GM12878 (cell line): ENCODE measurements around the gene CACNA2D3. TPM values are rescaled to one million over a fixed set of nuclear protein-coding genes. Genes with fewer than 3 reads are reported as not detected.

Experiments
- ATAC-seq: fragments of 200-7000 bp; cut with Tn5 transposase; 3 replicates; pipeline ENCODE4 v1.9.1; 2020; ENCODE audit warnings: mild to moderate bottlenecking, moderate library complexity
- BruUV-seq: library from RNA; stranded (reverse); fragments of 400-500 nt; replicated peaks from 2 replicates; lab custom pipeline; 2021; lab: Mats Ljungman, UMichigan
- CTCF ChIA-PET: fragments of 300-600 bp; sonication (Branson Sonifier 250); formaldehyde crosslinking; extraction: SDS; loops from one replicate; lab custom pipeline; 2021; ENCODE audit warnings: inconsistent platforms; lab: Yijun Ruan, JAX
- POLR2A ChIA-PET: fragments of 350-600 bp; formaldehyde crosslinking; extraction: SDS; loops from one replicate; lab custom pipeline; 2021; ENCODE audit warnings: inconsistent platforms; lab: Charles Lee
- RAD21 ChIA-PET: fragments of 300-600 bp; sonication (Branson Sonifier 250); formaldehyde crosslinking; loops from one replicate; lab custom pipeline; 2023; ENCODE audit warnings: antibody characterized with exemption; ENCODE audit not compliant: unreplicated experiment; lab: Charles Lee
- SMC1A ChIA-PET: fragments of 300-600 bp; sonication (Branson Sonifier 250); formaldehyde crosslinking; loops from one replicate; lab custom pipeline; 2023; ENCODE audit not compliant: unreplicated experiment, uncharacterized antibody; lab: Charles Lee
- DNase-seq: peaks from one replicate; pipeline ENCODE4 v3.0.0-alpha.2; 2011; ENCODE audit warnings: low read depth, low spot score
- FAIRE-seq: peaks from 3 replicates; lab custom pipeline; 2011; peaks lifted over from hg19 to GRCh38; lab: Jason Lieb, UNC
- H2AFZ ChIP-seq: 2 replicates; pipeline ENCODE4 v1.6.0; 2011; ENCODE audit warnings: low read depth, low read length, control low read depth; ENCODE audit not compliant: control insufficient read depth
- H3K27ac ChIP-seq: 2 replicates; pipeline ENCODE4 v1.5.1; 2011; ENCODE audit warnings: control low read depth; ENCODE audit not compliant: control insufficient read depth, insufficient read depth
- H3K27me3 ChIP-seq, 2 experiments: replicated peaks in 1 of 2; 2 replicates each; pipeline versions ENCODE4 v1.6.0 to v1.6.1; 2011; ENCODE audit warnings: low read length in 1 of 2; ENCODE audit not compliant: control insufficient read depth in 2 of 2, insufficient read depth in 2 of 2
- H3K36me3 ChIP-seq, 2 experiments: 2 replicates each; pipeline ENCODE4 v1.5.1; 2011; ENCODE audit warnings: low read length in 1 of 2; ENCODE audit not compliant: control insufficient read depth in 2 of 2, insufficient read depth in 2 of 2
- H3K4me1 ChIP-seq: 2 replicates; pipeline ENCODE4 v1.6.1; 2011; ENCODE audit warnings: mild to moderate bottlenecking, low read length, moderate library complexity, mixed read lengths; ENCODE audit not compliant: control insufficient read depth, insufficient read depth
- H3K4me2 ChIP-seq: 2 replicates; pipeline ENCODE4 v1.6.0; 2011; ENCODE audit warnings: control low read depth; ENCODE audit not compliant: control insufficient read depth, insufficient read depth
- H3K4me3 ChIP-seq: fragments of 200-600 bp; sonication (generic); 2 replicates; pipeline ENCODE4 v1.5.1; 2016
- H3K79me2 ChIP-seq: 2 replicates; pipeline ENCODE4 v1.6.0; 2011; ENCODE audit warnings: low read length; ENCODE audit not compliant: control insufficient read depth, insufficient read depth
- H3K9ac ChIP-seq: 2 replicates; pipeline ENCODE4 v1.8.0; 2011; ENCODE audit warnings: low read length, control low read depth, mixed read lengths; ENCODE audit not compliant: control insufficient read depth, insufficient read depth
- H3K9me3 ChIP-seq: replicated peaks from 3 replicates; pipeline ENCODE4 v1.5.1; 2011; ENCODE audit warnings: mild to moderate bottlenecking, low read length; ENCODE audit not compliant: control insufficient read depth, insufficient read depth
- H4K20me1 ChIP-seq: 2 replicates; pipeline ENCODE4 v1.6.0; 2011; ENCODE audit not compliant: control insufficient read depth, insufficient read depth
- CHD1 ChIP-seq: IDR thresholded peaks from 2 replicates; pipeline ENCODE4 v1.6.1; 2012; ENCODE audit warnings: low read depth, low read length, improper control_type of control experiment
- ESRRA ChIP-seq: IDR thresholded peaks from 2 replicates; pipeline ENCODE4 v1.6.1; 2012; ENCODE audit warnings: mild to moderate bottlenecking, low read length, improper control_type of control experiment
- NFYA ChIP-seq: IDR thresholded peaks from 2 replicates; pipeline ENCODE4 v1.6.1; 2011; ENCODE audit warnings: low read depth, mild to moderate bottlenecking, low read length, improper control_type of control experiment, borderline replicate concordance
- RELA ChIP-seq: fragments of 450-650 bp; IDR thresholded peaks from 2 replicates; pipeline ENCODE4 v1.8.0; 2014; ENCODE audit warnings: borderline replicate concordance; ENCODE audit not compliant: partially characterized antibody
- YY1 ChIP-seq: IDR thresholded peaks from 2 replicates; pipeline ENCODE4 v1.6.1; 2011; ENCODE audit warnings: low read depth, mild to moderate bottlenecking, low read length
- ZNF207 ChIP-seq: fragments of 450-650 bp; IDR thresholded peaks from 2 replicates; pipeline ENCODE4 v1.6.1; 2014; ENCODE audit warnings: antibody characterized with exemption, mild to moderate bottlenecking, borderline replicate concordance
- WGBS: methylation state at CpG from one replicate; pipeline ENCODE4 v1.1.6; 2016; ENCODE audit warnings: low lambda C conversion rate; ENCODE audit not compliant: insufficient replicate concordance, insufficient coverage; ENCODE audit errors: missing lambda C conversion rate; 5-methylcytosine and 5-hydroxymethylcytosine counted together
- in situ Hi-C: fragments of 300-500 bp; cut with MboI; formaldehyde crosslinking; loops from 9 replicates; pipeline ENCODE4 v1.14.3; 2018; ENCODE audit warnings: mixed read lengths
- intact Hi-C: fragments of 100-400 bp; cut with micrococcal nuclease; formaldehyde crosslinking; loops from one replicate; pipeline ENCODE4 v1.14.2; 2022; ENCODE audit not compliant: unreplicated experiment
- polyA plus RNA-seq, 11 experiments: library from polyadenylated mRNA; depleted of rRNA in 4 of 11; unstranded in 6 of 11; stranded (reverse) in 5 of 11; fragments of >200 nt; fragmentation: Nextera tagmentation in 4 of 11; fragmentation: Illumina TruSeq in 1 of 11; extraction: Ambion mirVana in 4 of 11; extraction: Trizol in 1 of 11; gene quantifications; 1 replicate in 1 of 11; 2 replicates in 10 of 11; pipeline versions ENCODE4 v1.2.1 to v1.2.3, GENCODE V29; 2011 to 2016; ENCODE audit warnings: inconsistent platforms in 2 of 11, missing spikeins in 2 of 11, low read depth in 1 of 11
- total RNA-seq, 4 experiments: library from RNA; depleted of rRNA in 3 of 4; stranded (reverse); fragments of >200 nt in 3 of 4; fragmentation: Illumina TruSeq in 1 of 4; extraction: Trizol in 1 of 4; gene quantifications; 2 replicates each; pipeline versions ENCODE4 v1.2.1 to v1.2.3, GENCODE V29; 2013 to 2021
- TF ChIP-seq, protein P1 (sequence below): fragments of 450-650 bp; formaldehyde crosslinking; IDR thresholded peaks from 2 replicates; pipeline ENCODE4 v1.4.0; 2022; ENCODE audit warnings: mild to moderate bottlenecking, moderate library complexity
- TF ChIP-seq, protein P2 (sequence below): IDR thresholded peaks from 2 replicates; pipeline ENCODE4 v1.6.1; 2011; ENCODE audit warnings: low read depth, low read length, improper control_type of control experiment, borderline replicate concordance

The CACNA2D3 gene
- total and polyA plus RNA-seq, 10 of the 15 experiments (the other 5 are each of a cell fraction or from before 2014, with no cell fraction given), result not detected

DNA sequence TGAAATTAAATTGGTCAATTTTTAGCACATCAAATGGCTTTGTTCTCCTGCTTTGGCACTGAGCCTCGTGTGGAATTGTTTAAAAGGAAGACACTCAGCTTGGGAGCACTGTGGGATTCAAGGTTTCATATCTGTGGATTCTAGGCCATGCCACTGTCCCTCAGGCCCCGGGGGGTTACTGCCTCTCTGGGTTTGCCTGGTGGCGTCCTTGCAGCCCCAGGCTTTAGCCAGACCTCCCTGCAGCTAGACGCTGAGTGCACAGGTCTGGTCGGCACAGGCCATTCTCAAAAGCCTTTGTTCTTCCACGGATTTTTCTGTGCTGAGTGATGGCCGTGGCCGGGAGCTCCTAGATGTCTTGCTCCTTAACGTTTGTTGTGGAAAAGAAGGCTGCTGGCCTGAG lies 76.2 kb downstream of the CACNA2D3 start:
- Histone ChIP-seq H3K4me3 (no peak overlapping the region), H3K79me2 (no peaks in the 10 kb centered on the region), H4K20me1 (no peaks in the 10 kb centered on the region), H3K9ac (no peak overlapping the region), H3K36me3 (no peaks in the 10 kb centered on the region), H3K9me3 (no peaks in the 10 kb centered on the region), H3K27ac (no peak overlapping the region), H3K27me3 (0 out of 4 replicates have a peak, but pooled peaks cover 0 to 2% of the 10 kb centered on the region in 2 experiments), H2AFZ (no peak overlapping the region), H3K4me1 (no peaks in the 10 kb centered on the region), H3K4me2 (no peak overlapping the region)
- RAD21 ChIA-PET, result no interaction called here
- FAIRE-seq (no peak), DNase-seq (no peak), ATAC-seq (no peak)
- CTCF ChIA-PET, result no interaction called here
- TF ChIP-seq, protein P1, sequence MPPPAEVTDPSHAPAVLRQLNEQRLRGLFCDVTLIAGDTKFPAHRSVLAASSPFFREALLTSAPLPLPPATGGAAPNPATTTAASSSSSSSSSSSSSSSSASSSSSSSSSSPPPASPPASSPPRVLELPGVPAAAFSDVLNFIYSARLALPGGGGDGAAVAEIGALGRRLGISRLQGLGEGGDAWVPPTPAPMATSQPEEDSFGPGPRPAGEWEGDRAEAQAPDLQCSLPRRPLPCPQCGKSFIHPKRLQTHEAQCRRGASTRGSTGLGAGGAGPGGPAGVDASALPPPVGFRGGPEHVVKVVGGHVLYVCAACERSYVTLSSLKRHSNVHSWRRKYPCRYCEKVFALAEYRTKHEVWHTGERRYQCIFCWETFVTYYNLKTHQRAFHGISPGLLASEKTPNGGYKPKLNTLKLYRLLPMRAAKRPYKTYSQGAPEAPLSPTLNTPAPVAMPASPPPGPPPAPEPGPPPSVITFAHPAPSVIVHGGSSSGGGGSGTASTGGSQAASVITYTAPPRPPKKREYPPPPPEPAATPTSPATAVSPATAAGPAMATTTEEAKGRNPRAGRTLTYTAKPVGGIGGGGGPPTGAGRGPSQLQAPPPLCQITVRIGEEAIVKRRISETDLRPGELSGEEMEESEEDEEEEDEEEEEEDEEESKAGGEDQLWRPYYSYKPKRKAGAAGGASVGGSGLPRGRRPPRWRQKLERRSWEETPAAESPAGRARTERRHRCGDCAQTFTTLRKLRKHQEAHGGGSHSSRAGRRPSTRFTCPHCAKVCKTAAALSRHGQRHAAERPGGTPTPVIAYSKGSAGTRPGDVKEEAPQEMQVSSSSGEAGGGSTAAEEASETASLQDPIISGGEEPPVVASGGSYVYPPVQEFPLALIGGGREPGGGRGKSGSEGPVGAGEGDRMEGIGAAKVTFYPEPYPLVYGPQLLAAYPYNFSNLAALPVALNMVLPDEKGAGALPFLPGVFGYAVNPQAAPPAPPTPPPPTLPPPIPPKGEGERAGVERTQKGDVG (CRISPR knock-in tag), result no peak
- no peak for TF ChIP-seq CHD1
- no peak for TF ChIP-seq RELA
- no peak for TF ChIP-seq YY1
- TF ChIP-seq ZNF207, result no peak
- TF ChIP-seq, protein P2, sequence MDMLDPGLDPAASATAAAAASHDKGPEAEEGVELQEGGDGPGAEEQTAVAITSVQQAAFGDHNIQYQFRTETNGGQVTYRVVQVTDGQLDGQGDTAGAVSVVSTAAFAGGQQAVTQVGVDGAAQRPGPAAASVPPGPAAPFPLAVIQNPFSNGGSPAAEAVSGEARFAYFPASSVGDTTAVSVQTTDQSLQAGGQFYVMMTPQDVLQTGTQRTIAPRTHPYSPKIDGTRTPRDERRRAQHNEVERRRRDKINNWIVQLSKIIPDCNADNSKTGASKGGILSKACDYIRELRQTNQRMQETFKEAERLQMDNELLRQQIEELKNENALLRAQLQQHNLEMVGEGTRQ, result no peak
- no peak for TF ChIP-seq NFYA
- no peak for TF ChIP-seq ESRRA
- POLR2A ChIA-PET, result no interaction called here
- in situ Hi-C loops (no loop called here), intact Hi-C loops (no loop called here)
- WGBS, result under 1% methylated on average over 9 of the region's 9 CpGs
- SMC1A ChIA-PET, result no interaction called here
- BruUV-seq, result no TSS peak
